Panc1 (cell line): ENCODE data around the gene COPS2. TPM values are rescaled to one million over a fixed set of nuclear protein-coding genes. Genes with fewer than 3 reads are reported as not detected.
A peak's percentile ranks its signal among the peaks of the same experiment; 100 is the strongest.

Source experiments
- ATAC-seq: fragments of 200-7000 bp; cut with Tn5 transposase; 2 replicates; pipeline ENCODE4 v1.9.1; 2020; ENCODE audit warnings: mild to moderate bottlenecking, moderate library complexity
- BruUV-seq: library from RNA; stranded (reverse); fragments of 400-500 nt; replicated peaks from 2 replicates; lab custom pipeline; 2021; lab: Mats Ljungman, UMichigan
- CTCF ChIA-PET: fragments of 300-600 bp; sonication (Branson Sonifier 250); formaldehyde crosslinking; loops from one replicate; lab custom pipeline; 2022; ENCODE audit warnings: antibody characterized with exemption; lab: Charles Lee
- POLR2A ChIA-PET: fragments of 300-600 bp; sonication (Branson Sonifier 250); formaldehyde crosslinking; loops from one replicate; lab custom pipeline; 2022; ENCODE audit warnings: antibody characterized with exemption; lab: Charles Lee
- DNase-seq: peaks from one replicate; pipeline ENCODE4 v3.0.0-alpha.2; 2010; ENCODE audit warnings: low read depth, low spot score
- H3K27ac ChIP-seq: 2 replicates; pipeline ENCODE4 v1.5.1; 2011; ENCODE audit warnings: mild to moderate bottlenecking, low read length, inconsistent platforms
- H3K27me3 ChIP-seq: fragments of 200-500 bp; sonication (Bioruptor generic); 2 replicates; pipeline ENCODE4 v1.6.0; 2014; ENCODE audit warnings: low read length, inconsistent platforms; ENCODE audit not compliant: control insufficient read depth, insufficient read depth
- H3K36me3 ChIP-seq: fragments of 200-500 bp; sonication (Bioruptor generic); 2 replicates; pipeline ENCODE4 v1.5.1; 2014; ENCODE audit warnings: inconsistent platforms, mild to moderate bottlenecking, low read length, moderate library complexity; ENCODE audit not compliant: control insufficient read depth, insufficient read depth
- H3K4me1 ChIP-seq: 2 replicates; pipeline ENCODE4 v1.5.1; 2011; ENCODE audit warnings: inconsistent platforms, mild to moderate bottlenecking, low read length, moderate library complexity; ENCODE audit not compliant: control insufficient read depth, insufficient read depth
- H3K4me3 ChIP-seq, 2 experiments: 2 replicates each; pipeline ENCODE4 v1.5.1; 2011 to 2012; ENCODE audit warnings: low read depth in 2 of 2, low read length in 2 of 2, mild to moderate bottlenecking in 2 of 2, inconsistent platforms in 1 of 2, moderate library complexity in 1 of 2
- H3K9me3 ChIP-seq: fragments of 200-500 bp; sonication (Bioruptor generic); 2 replicates; pipeline ENCODE4 v1.5.1; 2014; ENCODE audit warnings: low read depth, mild to moderate bottlenecking, inconsistent platforms, low read length, moderate library complexity; ENCODE audit not compliant: control insufficient read depth, insufficient read depth
- POLR2AphosphoS5 ChIP-seq: IDR thresholded peaks from 2 replicates; pipeline ENCODE4 v1.6.1; 2012; ENCODE audit warnings: mild to moderate bottlenecking, low read depth, low read length, moderate library complexity
- SIN3A ChIP-seq: IDR thresholded peaks from 2 replicates; pipeline ENCODE4 v1.6.1; 2012; ENCODE audit warnings: low read depth, mild to moderate bottlenecking, low read length, moderate library complexity, borderline replicate concordance; ENCODE audit not compliant: insufficient read depth
- TCF7L2 ChIP-seq: IDR thresholded peaks from 2 replicates; pipeline ENCODE4 v1.6.1; 2011; ENCODE audit warnings: mild to moderate bottlenecking, low read depth, low read length, inconsistent platforms
- in situ Hi-C: cut with HindIII; loops from 2 replicates; pipeline ENCODE4 v1.10.0; 2016; ENCODE audit warnings: low sequenced_read_pairs, low pct_unique_long_range_greater_than_20kb
- intact Hi-C: fragments of 100-400 bp; cut with micrococcal nuclease; formaldehyde crosslinking; loops from one replicate; pipeline ENCODE4 v1.10.0; 2022; ENCODE audit not compliant: unreplicated experiment
- total RNA-seq: library from RNA; stranded (reverse); gene quantifications from one replicate; pipeline ENCODE4 v1.2.1, GENCODE V29; 2021; ENCODE audit not compliant: unreplicated experiment
- TF ChIP-seq, protein P1 (sequence below): fragments of 450-650 bp; IDR thresholded peaks from 2 replicates; pipeline ENCODE4 v1.5.1; 2017; ENCODE audit warnings: mild to moderate bottlenecking
- TF ChIP-seq, protein P2 (sequence below), 2 experiments: IDR thresholded peaks; 2 replicates each; pipeline ENCODE4 v1.6.1; 2011 to 2012; ENCODE audit warnings: low read depth in 2 of 2, control low read depth in 1 of 2, low read length in 1 of 2, mild to moderate bottlenecking in 1 of 2, moderate library complexity in 1 of 2; ENCODE audit not compliant: insufficient read depth in 1 of 2

Gene COPS2
- total RNA-seq, 1 experiment from 2014 or later: 69.4 TPM

DNA sequence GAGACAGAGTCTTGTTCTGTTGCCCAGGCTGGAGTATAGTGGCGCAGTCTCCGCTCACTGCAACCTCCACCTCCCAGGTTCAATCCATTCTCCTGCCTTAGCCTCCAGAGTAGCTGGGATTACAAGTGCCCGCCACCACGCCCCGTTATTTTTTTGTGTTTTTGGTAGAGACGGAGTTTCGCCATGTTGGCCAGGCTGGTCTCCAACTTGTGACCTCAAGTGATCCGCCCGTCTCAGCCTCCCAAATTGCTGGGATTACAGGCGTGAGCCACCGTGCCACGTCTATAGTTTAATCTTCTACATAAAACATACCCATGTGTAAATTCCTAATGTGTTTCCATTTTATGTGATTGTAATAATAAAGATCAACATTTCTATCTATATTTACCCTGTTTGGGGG lies 16.4 kb upstream of the COPS2 start:
- CTCF ChIA-PET: no interaction called here
- Histone ChIP-seq H3K27me3 (no peaks in the 10 kb centered on the region), H3K27ac (peak overlapping the region; percentile 98), H3K36me3 (no peaks in the 10 kb centered on the region), H3K4me1 (peaks cover 15% of the 10 kb centered on the region), H3K9me3 (no peaks in the 10 kb centered on the region), H3K4me3 (peak overlapping the region; percentile 91 to 98)
- intact Hi-C loops (no loop called here), in situ Hi-C loops (no loop called here)
- no peak for TF ChIP-seq SIN3A
- TF ChIP-seq POLR2AphosphoS5: no peak
- TF ChIP-seq, protein P1, sequence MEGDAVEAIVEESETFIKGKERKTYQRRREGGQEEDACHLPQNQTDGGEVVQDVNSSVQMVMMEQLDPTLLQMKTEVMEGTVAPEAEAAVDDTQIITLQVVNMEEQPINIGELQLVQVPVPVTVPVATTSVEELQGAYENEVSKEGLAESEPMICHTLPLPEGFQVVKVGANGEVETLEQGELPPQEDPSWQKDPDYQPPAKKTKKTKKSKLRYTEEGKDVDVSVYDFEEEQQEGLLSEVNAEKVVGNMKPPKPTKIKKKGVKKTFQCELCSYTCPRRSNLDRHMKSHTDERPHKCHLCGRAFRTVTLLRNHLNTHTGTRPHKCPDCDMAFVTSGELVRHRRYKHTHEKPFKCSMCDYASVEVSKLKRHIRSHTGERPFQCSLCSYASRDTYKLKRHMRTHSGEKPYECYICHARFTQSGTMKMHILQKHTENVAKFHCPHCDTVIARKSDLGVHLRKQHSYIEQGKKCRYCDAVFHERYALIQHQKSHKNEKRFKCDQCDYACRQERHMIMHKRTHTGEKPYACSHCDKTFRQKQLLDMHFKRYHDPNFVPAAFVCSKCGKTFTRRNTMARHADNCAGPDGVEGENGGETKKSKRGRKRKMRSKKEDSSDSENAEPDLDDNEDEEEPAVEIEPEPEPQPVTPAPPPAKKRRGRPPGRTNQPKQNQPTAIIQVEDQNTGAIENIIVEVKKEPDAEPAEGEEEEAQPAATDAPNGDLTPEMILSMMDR: no peak
- no TSS peak for BruUV-seq
- DNase-seq (no peak), ATAC-seq (no peak)
- POLR2A ChIA-PET: interaction anchor here (0.6 to 0.7 kb wide), 2 partner anchors 29 to 248 kb away, joined by 3 to 5 read pairs; no protein-coding TSS in a partner anchor

DNA sequence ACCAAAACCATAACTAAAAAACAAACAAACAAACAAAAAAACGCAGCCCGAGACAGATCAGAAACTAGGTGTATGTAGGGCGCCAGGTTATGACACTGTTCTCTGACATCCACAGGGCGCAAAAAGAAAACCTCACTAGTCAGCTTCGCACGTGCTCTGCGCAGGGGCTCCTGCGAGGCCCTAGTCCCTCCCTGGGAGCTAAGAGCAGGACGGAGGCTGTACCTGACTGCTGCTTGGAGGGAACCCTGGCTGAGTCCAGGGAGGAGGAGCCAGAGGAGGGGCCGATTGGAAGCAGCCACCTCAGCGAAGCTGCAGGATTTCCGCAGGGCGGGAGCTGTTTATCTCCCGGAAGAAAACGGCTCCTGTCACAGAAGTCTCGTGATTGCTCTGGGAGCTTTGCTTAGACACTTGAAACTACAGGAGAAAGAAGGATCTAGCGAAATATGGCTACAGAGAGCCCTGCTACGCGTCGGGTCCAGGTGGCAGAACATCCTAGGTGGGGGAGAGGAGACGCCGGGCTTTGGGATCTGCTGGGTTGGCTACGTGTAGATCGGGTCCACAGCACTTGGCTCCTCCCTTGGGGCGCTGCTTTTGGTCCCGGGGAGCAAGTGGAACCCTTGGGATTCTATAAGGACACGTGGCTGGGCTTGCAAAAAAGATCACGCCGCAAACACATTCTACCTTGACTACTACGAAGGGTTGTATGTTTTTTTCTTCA lies 14.6 kb upstream of the COPS2 start, which contains the start of gene GALK2:
Gene GALK2, plus strand, starts transcription at position 368 of the 718 bp plus-strand sequence. Its CDS starts 76 bp downstream, at position 444.
- peak; percentile 88 for DNase-seq
- TF ChIP-seq SIN3A: peak; percentile 84
- TF ChIP-seq, protein P1: no peak
- peak; percentile 94 for TF ChIP-seq POLR2AphosphoS5
- TF ChIP-seq, protein P2, sequence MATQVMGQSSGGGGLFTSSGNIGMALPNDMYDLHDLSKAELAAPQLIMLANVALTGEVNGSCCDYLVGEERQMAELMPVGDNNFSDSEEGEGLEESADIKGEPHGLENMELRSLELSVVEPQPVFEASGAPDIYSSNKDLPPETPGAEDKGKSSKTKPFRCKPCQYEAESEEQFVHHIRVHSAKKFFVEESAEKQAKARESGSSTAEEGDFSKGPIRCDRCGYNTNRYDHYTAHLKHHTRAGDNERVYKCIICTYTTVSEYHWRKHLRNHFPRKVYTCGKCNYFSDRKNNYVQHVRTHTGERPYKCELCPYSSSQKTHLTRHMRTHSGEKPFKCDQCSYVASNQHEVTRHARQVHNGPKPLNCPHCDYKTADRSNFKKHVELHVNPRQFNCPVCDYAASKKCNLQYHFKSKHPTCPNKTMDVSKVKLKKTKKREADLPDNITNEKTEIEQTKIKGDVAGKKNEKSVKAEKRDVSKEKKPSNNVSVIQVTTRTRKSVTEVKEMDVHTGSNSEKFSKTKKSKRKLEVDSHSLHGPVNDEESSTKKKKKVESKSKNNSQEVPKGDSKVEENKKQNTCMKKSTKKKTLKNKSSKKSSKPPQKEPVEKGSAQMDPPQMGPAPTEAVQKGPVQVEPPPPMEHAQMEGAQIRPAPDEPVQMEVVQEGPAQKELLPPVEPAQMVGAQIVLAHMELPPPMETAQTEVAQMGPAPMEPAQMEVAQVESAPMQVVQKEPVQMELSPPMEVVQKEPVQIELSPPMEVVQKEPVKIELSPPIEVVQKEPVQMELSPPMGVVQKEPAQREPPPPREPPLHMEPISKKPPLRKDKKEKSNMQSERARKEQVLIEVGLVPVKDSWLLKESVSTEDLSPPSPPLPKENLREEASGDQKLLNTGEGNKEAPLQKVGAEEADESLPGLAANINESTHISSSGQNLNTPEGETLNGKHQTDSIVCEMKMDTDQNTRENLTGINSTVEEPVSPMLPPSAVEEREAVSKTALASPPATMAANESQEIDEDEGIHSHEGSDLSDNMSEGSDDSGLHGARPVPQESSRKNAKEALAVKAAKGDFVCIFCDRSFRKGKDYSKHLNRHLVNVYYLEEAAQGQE (IDR thresholded peaks at IDR 0.05; ENCODE audit: insufficient read depth in 1 of 2, low read depth in 2 of 2, low read length in 1 of 2): no peak
- peak; percentile 70; the same call in 1 of the 2 replicates for TF ChIP-seq TCF7L2
- BruUV-seq: no TSS peak
- Histone ChIP-seq H3K36me3 (no peaks in the 10 kb centered on the region), H3K4me1 (peaks cover 15% of the 10 kb centered on the region), H3K9me3 (no peaks in the 10 kb centered on the region), H3K27ac (peak within 1 kb of the TSS; percentile 98), H3K27me3 (no peaks in the 10 kb centered on the region), H3K4me3 (peak within 1 kb of the TSS; percentile 91 to 98)
- POLR2A ChIA-PET: interaction anchor here (0.8 kb wide), 1 partner anchor 15 kb away, joined by 3 read pairs; the partner anchor contains the start of gene COPS2
- in situ Hi-C loops: no loop called here
- ATAC-seq: peak; percentile 99
- CTCF ChIA-PET: interaction anchor here (0.6 to 0.9 kb wide), 3 partner anchors 24 to 302 kb away, joined by 3 to 4 read pairs (median 3); no protein-coding TSS in a partner anchor
- intact Hi-C loops: no loop called here
